Neutrophil (primary cell): ENCODE measurements around the gene B3GNT5.

Experiments used
- H3K27ac ChIP-seq: fragments of 200-600 bp; sonication (generic); 2 replicates; pipeline ENCODE4 v1.5.1; 2016; ENCODE audit warnings: mild to moderate bottlenecking, moderate library complexity
- H3K27me3 ChIP-seq: fragments of 200-600 bp; sonication (generic); 2 replicates; pipeline ENCODE4 v1.6.0; 2016; ENCODE audit warnings: mild to moderate bottlenecking
- H3K36me3 ChIP-seq: fragments of 200-600 bp; sonication (generic); 2 replicates; pipeline ENCODE4 v1.5.1; 2017
- H3K4me1 ChIP-seq, 2 experiments: fragments of 200-600 bp in 1 of 2; sonication (generic) in 1 of 2; 1 replicate in 1 of 2; 2 replicates in 1 of 2; pipeline versions ENCODE4 v1.5.1 to v1.6.1; 2013 to 2016; ENCODE audit warnings: low read depth in 1 of 2, low read length in 1 of 2, mild to moderate bottlenecking in 1 of 2, moderate library complexity in 1 of 2; ENCODE audit not compliant: control insufficient read depth in 1 of 2, insufficient read depth in 1 of 2
- H3K4me3 ChIP-seq, 2 experiments: fragments of 200-600 bp in 1 of 2; sonication (generic) in 1 of 2; 1 replicate in 1 of 2; 2 replicates in 1 of 2; pipeline ENCODE4 v1.5.1; 2013 to 2016; ENCODE audit warnings: low read depth in 1 of 2, low read length in 1 of 2, mild to moderate bottlenecking in 1 of 2, moderate library complexity in 1 of 2
- H3K9me3 ChIP-seq: fragments of 200-600 bp; sonication (generic); 2 replicates; pipeline ENCODE4 v1.5.1; 2016
- TF ChIP-seq, protein P1 (sequence below): fragments of 200-600 bp; sonication (generic); IDR thresholded peaks from 2 replicates; pipeline ENCODE4 v1.5.1; 2016; ENCODE audit warnings: antibody characterized with exemption

B3GNT5 gene

DNA sequence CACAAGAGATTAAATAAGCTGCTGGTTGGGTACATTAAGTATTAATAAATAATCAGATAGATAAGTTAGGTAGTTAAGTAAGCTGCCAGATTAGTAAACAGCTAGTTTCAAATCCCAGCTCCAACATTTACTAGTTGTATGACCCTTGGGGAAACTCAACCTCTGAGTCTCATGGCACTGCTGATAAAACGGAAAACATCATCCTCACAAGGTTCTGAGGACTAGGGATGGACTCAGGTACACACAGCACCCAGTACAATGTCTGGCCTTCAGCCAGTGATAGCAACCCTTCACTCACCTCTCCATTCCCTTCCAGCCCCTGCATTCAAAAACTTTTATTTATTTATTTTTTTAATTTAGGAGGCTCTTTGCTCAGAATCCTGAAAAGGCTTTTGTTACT, 32.3 kb downstream of the B3GNT5 start:
- Histone ChIP-seq H3K27me3 (no peaks in the 10 kb centered on the region), H3K4me1 (peaks cover 15 to 17% of the 10 kb centered on the region in 2 experiments), H3K27ac (peak overlapping the region; percentile 71), H3K9me3 (no peaks in the 10 kb centered on the region), H3K4me3 (no peak overlapping the region), H3K36me3 (no peaks in the 10 kb centered on the region)
- TF ChIP-seq, protein P1, sequence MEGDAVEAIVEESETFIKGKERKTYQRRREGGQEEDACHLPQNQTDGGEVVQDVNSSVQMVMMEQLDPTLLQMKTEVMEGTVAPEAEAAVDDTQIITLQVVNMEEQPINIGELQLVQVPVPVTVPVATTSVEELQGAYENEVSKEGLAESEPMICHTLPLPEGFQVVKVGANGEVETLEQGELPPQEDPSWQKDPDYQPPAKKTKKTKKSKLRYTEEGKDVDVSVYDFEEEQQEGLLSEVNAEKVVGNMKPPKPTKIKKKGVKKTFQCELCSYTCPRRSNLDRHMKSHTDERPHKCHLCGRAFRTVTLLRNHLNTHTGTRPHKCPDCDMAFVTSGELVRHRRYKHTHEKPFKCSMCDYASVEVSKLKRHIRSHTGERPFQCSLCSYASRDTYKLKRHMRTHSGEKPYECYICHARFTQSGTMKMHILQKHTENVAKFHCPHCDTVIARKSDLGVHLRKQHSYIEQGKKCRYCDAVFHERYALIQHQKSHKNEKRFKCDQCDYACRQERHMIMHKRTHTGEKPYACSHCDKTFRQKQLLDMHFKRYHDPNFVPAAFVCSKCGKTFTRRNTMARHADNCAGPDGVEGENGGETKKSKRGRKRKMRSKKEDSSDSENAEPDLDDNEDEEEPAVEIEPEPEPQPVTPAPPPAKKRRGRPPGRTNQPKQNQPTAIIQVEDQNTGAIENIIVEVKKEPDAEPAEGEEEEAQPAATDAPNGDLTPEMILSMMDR = no peak

DNA sequence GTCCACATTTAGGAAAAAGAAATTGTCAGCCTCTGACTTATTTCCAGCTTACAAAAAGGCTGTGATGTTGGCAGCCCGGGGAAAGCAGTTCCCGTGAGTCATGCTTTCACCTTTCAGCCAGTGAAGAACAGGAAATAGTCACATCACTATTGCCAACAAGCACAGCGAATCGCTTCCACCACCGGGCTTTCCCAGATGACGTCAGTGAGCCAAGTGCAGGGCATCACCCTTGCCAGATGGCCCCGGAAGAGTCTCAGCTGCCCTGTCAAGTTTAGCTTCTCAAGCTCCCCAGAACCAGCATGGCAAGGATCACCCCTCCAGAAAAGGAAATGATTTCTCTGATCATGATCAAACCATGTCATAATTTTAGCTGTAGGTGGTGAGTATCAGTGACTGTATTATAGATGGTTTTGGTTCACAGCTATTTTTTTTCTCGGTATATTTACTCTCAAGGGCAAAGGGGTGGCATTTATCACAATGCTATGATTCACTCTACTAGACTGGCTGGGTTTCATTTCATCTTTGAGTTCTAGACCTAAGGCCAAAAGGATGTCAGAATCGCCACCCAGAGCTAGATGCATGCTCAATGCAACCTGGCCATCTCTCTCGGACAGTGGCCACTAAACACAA, 32.9 kb downstream of the B3GNT5 start:
- no peak overlapping the region for H3K4me3 ChIP-seq

DNA sequence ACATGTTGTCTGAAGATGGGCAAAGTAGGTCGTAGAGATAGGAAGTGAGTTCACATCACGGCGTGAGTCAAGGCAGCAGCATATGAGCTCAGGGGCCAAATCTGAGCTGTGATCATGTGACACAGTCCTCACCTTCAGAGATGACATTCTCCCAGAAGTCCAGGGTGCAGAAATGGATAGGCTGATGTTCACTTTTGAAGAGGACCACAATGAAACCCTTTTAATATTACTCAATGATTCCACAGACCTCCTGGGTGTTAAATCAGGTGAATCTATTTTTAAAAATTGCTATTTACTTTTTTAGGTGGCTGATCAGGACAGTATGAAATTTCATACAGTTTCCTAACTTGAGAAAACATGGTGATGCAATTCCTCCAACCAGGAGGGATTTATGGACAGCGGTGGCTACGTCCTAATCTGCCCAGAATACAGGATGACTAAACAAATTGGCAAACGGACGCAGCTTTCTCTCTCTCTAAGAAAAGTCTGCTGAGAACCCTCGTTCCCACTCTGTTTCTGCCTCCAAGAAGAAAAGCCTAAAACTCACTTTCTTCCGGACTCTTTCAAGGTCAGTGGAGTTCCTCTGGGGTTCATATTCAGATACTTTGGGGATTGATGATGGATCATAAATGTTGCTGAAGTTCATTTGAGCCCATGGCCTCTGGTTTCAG, 34.4 kb downstream of the B3GNT5 start:
- Histone ChIP-seq H3K27me3 (no peaks in the 10 kb centered on the region), H3K4me1 (peaks cover 15 to 17% of the 10 kb centered on the region in 2 experiments), H3K4me3 (no peak overlapping the region), H3K36me3 (no peaks in the 10 kb centered on the region), H3K9me3 (no peaks in the 10 kb centered on the region), H3K27ac (peak overlapping the region; percentile 71)
- TF ChIP-seq, protein P1 = no peak

More for the DNA sequence above, 32.9 kb downstream of the B3GNT5 start:
- no peaks in the 10 kb centered on the region for H3K36me3 ChIP-seq
- TF ChIP-seq, protein P1 = peak; percentile 39
- H3K9me3 ChIP-seq = no peaks in the 10 kb centered on the region
- H3K27ac ChIP-seq = peak overlapping the region; percentile 71
- peaks cover 15 to 17% of the 10 kb centered on the region in 2 experiments for H3K4me1 ChIP-seq
- H3K27me3 ChIP-seq = no peaks in the 10 kb centered on the region

DNA sequence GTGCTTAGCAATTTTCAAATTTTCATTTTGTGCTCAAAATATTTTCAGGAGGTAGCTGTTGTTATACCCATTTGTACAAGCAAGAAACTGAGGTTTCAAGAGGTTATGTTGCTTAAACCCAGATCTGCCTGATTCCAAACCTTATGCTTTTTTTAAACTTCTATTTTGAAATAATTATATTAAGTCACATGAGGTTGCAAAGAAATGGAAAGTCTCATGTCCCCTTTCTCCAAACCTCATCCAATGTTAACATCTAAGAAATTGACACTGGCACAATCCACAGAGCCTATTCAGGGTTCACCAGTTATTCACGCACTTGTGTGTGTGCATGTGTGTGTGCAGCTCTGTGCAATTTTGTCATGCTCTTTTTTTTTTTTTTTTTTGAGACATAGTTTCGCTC, 35.1 kb downstream of the B3GNT5 start:
- peaks cover 15 to 17% of the 10 kb centered on the region in 2 experiments for H3K4me1 ChIP-seq
- H3K36me3 ChIP-seq = no peaks in the 10 kb centered on the region
- TF ChIP-seq, protein P1 = no peak
- H3K27me3 ChIP-seq = no peaks in the 10 kb centered on the region
- no peak overlapping the region for H3K4me3 ChIP-seq
- H3K9me3 ChIP-seq = no peaks in the 10 kb centered on the region
- no peak overlapping the region for H3K27ac ChIP-seq

DNA sequence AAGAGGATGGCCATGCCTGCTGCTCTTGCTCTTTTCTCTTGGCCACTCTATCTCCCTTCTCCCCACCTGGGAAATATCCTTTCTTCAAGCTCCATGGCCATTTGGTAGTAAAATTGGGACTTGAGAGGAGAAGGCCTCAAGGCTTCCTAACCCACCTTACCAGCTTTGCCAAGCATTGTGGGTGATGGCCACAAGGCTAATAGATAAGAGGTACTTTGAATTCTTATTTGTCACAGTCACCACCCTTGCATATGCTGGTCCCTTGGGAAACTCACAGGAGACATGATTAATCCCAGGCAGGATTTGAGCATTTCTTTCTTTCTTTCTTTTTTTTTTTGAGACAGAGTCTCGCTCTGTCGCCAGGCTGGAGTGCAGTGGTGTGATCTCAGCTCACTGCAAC, 37.2 kb downstream of the B3GNT5 start:
- Histone ChIP-seq H3K27me3 (no peaks in the 10 kb centered on the region), H3K27ac (no peak overlapping the region), H3K4me1 (peaks cover 17 to 18% of the 10 kb centered on the region in 2 experiments), H3K36me3 (no peaks in the 10 kb centered on the region), H3K9me3 (no peaks in the 10 kb centered on the region), H3K4me3 (no peak overlapping the region)
- TF ChIP-seq, protein P1 = no peak
